CD4-positive, alpha-beta T cell treated with Interleukin-4 for 1 hour (primary cell): ENCODE measurements around the gene STPG3.
A peak's percentile ranks its signal among the peaks of the same experiment; 100 is the strongest.

Experiments
- DNase-seq, 2 donors: peaks; one replicate each; pipeline ENCODE4 v3.0.0-alpha.2; 2020 to 2022

Gene STPG3

DNA sequence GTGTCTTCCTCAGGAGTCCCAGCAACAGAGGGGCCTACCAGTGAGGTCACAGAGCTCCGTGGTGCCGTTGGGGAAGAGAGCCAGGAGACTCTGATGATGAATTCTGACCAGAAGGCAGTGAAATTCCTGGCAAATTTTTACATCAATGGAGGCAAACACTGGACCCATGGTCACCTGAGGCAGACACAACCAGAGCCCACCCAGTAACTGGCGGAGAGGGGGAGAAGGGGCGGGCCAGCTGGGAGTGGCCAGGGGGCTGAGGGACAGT, at the start of gene STPG3:
TSS of gene STPG3 (plus strand) at position 93 of the 268 bp plus-strand sequence. CDS start at position 94, 1 bp downstream.
- DNase-seq = no peak

DNA sequence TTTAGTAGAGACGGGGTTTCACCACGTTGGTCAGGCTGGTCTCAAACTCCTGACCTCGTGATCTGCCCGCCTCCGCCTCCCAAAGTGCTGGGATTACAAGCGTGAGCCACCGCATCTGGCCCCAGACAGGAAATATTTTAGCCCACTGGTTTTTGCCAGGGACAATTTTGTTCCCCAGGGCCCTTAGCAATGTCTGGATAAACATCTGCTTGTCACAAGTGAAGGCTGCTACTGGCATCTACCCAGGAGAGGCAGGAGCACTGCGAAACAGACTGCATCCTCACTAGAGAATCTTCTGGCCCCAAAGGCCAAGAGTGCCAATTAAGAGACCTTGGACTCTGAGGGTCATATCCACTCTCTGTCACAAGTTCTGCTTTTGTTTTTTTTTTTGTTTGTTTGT, 48.1 kb upstream of the STPG3 start:
- no peak for DNase-seq

DNA sequence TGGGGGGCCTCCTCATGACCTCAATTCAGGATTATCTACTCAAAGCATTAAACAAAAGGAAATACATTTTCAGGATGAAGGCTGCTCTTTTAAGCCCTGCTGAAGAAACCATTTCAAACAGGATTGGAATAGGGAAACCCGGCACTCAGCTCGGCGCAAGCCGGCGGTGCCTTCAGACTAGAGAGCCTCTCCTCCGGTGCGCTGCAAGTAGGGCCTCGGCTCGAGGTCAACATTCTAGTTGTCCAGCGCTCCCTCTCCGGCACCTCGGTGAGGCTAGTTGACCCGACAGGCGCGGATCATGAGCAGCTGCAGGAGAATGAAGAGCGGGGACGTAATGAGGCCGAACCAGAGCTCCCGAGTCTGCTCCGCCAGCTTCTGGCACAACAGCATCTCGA, 46.4 kb upstream of the STPG3 start:
- no peak for DNase-seq

DNA sequence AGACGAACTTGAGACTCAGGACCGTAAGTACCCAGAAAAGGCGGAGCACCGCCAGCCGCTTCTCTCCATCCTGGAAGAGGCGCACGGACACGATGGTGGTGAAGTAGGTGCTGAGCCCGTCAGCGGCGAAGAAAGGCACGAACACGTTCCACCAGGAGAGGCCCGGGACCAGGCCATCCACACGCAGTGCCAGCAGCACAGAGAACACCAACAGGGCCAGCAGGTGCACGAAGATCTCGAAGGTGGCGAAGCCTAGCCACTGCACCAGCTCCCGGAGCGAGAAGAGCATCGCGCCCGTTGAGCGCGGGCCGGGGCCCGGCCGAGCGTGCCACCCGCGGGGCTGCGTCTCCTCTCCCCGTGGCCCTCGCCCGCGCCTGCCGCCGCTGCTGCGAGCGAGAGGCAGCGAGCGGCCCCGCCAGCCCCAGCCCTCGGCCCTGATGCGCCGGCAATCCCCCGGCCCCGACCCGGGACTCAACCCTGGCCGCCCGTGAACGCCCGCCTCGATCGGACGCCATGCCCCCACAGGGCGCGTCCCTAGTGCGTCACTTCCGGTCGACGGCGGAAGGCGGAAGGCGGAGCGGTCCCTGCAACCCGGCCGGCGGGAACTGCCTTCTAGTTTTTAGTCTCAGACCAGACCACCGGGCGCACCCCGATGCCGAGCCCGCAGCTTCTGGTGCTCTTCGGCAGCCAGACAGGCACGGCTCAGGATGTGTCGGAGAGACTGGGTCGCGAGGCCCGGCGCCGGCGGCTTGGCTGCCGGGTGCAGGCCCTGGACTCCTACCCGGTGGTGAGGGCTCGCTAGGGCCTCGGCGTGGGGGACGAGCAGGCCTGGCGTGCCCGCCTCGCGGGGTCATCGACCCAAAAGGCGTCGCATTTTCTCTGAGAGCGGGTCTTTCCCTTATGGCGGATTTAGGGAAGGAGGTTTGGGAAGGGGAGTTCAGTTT, 45.7 kb upstream of the STPG3 start, which contains the start of the genes NDOR1 and TMEM203:
TSS of gene NDOR1 (plus strand) at position 575 of the 944 bp plus-strand sequence. CDS start at position 653, 78 bp downstream.
TSS of gene TMEM203 (minus strand) at position 523 of the 944 bp plus-strand sequence. CDS start at position 289, 234 bp downstream.
- peak; percentile 89 to 92 for DNase-seq

DNA sequence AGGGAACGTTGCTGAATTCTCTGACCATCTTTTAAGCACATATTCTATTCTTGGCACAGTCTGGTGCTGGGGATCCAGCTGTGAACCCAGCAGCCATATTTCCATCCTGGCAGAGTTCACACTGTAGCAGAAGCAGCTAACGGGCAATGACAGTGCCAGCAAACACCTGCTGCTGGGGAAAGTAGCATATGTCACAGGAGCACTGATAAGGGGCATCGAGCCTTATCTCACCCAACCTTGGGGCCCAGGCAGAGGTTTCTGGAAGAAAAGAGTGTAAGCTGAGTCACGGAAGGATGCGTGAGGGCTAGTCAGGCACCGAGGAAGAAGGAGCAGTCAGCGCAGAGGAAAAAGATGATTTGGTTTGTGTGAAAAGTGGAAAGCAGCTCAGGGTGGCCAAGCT, 44.5 kb upstream of the STPG3 start:
- DNase-seq = no peak

DNA sequence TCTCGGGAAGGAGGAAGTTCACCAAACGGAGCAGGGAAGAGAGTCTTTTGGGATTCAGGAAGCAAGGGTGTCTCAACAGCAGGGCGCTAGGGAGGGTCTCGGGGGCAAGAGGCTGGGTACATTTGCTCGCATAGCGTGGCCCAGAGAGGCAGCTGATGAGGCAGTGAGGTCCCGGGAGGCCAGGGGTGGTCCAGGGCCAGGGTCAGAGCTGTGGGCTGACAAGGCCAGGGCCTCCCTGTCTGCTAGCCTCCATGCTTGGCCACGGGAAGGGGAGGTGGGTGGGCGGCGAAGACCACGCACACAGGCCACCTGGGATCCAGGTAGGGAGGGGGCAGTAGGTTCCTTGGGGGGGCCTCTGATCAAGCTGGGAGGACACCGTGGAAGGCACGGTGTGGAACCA, 39.6 kb upstream of the STPG3 start:
- DNase-seq = no peak

DNA sequence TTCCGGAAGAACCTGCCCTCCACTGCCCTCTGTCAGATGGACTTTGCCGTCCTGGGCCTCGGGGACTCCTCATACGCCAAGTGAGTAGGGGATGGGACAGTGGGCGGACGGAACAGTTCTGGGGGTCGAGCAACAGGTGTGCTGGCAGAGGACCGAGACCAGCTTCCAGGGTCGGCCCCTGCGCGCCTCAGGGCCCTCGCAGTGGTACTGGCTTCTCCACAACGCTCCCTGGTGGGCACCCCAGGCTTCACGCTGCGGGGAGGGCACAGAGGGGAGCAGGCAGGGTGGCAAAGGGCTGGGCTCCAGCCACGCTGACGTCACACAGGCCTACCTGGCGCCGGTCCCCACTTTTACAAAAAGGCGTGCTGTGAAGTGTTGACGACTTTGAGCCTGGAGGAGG, 38.6 kb upstream of the STPG3 start:
- DNase-seq = no peak

DNA sequence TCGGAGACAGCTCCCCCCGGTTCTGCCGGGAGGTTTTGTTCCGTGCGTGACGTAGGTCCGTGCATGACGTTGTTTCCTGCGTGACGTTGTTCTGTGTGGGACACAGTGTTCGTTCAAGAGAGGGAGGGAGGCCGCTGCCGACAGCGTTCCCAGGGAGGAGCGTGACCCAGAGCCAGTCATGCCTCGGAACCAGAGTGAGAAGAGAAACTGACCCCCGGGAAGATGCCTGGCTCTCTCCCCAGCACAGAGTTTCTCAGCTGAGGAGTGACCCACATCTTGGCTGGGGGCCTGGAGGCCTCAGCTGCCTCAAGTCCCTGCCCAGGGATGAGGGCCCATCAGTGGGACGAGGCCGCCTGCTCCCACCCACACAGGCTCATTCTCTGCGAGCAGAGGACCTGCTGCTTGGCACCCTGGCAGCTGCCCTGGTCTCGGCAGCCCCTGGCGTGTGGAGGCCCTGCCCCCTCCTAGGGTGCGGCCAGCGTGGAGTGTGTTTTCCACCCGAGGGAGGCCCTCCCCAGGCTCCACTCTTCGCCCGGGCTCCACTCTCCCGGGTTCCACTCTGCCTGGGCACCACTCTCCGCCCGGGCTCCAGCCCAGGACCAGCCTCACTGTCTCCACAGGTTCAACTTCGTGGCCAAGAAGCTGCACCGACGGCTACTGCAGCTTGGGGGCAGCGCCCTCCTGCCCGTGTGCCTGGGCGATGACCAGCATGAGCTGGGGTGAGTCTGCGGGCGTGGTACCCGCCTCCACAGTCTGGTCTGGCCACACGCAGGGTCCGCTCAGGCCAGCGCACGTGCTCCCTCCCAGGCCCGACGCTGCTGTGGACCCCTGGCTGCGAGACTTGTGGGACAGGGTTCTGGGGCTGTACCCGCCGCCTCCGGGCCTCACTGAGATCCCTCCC, 37.7 kb upstream of the STPG3 start:
- DNase-seq = no peak

DNA sequence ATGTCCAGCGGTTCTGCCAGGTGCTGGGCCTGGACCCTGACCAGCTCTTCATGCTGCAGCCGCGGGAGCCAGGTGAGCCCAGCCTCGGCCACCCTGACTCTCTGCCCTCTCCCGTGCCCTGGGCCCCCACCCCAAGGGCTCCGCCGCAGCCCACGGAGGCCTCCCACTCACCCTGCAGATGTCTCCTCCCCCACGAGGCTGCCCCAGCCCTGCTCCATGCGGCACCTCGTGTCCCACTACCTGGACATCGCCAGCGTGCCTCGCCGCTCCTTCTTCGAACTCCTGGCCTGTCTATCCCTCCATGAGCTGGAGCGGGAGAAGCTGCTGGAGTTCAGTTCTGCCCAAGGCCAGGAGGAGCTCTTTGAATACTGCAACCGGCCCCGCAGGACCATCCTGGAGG, 36.5 kb upstream of the STPG3 start:
- DNase-seq = no peak

DNA sequence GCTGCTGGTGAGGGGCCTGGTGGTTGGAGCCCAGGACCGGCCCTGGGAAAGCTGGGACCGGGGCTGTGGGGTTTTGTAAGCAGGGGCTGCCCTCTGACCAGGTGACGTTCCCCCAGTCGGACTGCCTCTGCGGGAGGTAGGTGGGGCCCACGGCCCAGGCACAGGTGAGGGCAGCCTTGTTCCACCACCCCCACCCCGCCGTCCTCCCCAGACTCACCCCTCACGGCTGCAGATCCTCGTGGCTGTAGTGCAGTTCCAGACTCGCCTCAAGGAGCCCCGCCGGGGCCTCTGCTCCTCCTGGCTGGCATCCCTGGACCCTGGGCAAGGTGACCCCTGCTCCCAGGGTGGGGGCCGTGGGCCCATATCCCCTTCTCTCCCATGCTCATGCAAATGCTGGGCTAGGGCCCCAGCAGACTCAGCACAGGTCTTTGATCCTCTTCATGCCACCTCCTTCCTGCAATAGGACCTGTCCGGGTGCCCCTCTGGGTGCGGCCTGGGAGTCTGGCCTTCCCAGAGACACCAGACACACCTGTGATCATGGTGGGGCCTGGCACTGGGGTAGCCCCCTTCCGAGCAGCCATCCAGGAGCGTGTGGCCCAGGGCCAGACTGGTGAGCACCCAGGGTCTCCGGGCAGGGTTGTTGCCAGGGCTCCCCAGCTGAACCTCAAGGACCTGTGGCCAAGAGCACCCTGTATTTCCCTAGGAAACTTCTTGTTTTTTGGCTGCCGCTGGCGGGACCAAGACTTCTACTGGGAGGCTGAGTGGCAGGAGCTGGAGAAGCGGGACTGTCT, 35.7 kb upstream of the STPG3 start:
- no peak for DNase-seq

DNA sequence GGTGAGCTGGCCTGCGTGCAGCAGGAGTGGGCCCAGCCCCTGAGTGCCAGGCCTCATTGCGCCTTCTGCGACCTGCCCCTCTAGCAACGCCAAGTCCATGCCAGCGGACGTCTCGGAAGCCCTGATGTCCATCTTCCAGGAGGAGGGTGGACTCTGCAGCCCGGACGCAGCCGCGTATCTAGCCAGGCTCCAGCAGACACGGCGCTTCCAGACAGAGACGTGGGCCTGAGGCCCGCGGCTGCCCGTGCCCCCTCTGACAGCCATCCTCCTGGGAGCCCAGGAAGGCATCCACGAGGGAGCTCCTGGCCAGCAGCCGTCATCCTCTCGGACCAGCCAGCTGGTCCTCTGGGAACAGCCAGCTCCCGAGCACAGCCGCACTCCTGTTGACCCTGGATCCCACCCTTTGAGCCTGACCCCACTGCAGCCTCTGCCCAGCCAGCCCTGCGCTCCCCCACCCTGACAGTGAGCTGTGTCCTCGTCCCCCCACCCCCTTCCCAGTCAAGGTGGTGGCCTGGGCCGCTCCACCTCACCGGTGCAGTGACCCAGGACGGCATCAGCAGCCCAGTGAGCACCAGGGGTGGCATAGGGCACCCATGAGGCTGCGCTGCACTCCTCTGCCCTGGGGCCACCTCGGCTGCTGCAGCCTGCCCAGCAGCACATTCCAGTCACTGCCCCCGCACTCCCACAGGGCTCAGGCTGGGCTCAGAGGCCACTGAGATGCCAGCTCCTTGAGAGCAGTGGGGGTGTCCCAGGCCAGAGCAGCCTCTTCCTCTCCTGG, 34.7 kb upstream of the STPG3 start:
- DNase-seq = no peak

DNA sequence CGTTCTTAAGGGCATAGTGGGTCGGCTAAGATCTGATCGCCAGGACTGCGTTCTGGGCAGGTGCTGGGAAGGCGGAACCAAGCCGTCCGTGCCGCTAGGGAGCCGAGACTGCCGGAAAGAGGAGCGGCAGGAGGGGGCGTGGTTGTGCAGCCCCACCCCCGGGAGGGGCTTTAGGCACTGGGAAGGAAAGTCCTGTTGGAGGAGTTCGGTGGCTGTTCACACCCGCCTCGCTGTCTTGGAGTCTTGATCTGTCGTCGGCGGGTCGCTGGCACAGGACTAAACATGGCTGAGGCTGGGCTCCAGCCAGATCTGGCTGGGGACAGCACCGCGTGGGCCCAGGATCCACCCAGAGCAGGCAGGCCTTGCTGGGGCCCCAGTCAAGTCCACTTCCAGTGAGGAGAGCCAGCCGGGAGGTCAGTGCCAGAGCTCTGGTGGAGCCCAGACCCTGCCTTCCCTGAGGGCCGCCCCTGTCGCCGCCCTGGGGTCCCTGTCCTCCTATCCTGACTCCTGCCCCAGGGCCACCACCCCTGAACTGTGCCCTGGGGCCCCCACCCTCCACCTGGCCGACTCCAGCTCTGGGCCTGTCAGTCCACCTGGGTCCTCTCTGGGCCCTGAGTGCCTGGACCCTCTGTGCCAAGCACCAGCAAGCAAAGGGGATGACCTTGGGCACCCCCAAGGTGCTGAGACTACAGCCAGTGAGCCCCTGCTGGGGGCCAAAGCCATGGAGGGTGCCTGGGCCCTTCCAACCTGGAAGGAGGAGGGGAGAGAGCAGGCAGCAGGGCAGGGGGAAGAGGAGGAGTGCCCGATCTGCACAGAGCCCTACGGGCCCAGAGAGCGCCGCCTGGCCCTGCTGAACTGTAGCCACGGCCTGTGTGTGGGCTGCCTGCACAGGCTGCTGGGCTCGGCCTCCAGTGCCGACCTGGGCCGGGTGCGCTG, 33.5 kb upstream of the STPG3 start:
- no peak for DNase-seq

DNA sequence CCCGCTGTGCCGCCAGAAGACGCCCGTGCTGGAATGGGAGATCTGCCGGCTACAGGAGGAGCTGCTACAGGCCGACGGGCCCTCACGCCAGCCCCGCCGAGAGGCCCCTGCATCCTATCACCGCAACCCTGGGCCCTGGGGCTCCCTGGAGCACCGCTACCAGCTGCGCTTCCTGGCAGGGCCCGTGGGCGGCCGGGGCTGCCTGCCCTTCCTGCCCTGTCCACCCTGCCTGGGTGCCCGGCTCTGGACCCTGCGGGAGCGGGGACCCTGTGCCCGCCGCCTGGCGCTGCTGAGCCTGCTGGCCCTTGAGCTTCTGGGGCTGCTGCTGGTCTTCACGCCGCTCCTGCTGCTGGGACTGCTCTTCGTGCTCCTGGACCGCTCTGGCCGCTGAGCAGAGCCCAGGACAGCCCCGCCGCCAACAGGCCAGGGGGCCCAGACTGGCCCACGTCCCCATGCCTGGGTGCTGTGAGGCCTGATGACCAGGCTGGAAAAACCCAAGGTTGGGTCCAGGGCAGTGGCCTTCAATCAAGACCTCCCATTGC, 32.8 kb upstream of the STPG3 start:
- no peak for DNase-seq

DNA sequence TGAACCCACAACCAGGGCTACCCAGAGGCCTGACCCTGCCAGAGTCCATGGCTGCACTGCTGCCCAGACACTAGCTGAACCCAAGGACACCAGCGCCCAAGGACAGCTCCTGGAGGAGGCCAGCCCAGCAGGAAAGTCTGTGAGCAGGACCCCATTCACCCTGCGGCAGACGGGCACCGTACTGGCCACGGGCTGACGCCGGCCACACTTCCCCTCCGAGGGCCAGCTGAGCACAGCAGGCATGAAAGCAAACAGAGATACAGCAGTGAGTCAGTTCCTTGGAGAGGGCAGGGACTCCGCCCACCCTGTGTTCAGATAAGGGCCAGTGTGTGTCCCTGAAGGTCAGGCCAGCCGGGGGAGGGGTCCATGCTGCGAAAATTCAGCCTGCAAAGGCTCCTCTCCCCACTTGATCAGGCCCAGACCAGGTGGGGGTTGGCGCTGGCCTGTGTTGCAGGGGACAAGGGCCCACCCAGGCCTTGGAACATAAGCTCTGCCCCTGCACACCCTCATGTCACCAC, 32.3 kb upstream of the STPG3 start:
- no peak for DNase-seq

DNA sequence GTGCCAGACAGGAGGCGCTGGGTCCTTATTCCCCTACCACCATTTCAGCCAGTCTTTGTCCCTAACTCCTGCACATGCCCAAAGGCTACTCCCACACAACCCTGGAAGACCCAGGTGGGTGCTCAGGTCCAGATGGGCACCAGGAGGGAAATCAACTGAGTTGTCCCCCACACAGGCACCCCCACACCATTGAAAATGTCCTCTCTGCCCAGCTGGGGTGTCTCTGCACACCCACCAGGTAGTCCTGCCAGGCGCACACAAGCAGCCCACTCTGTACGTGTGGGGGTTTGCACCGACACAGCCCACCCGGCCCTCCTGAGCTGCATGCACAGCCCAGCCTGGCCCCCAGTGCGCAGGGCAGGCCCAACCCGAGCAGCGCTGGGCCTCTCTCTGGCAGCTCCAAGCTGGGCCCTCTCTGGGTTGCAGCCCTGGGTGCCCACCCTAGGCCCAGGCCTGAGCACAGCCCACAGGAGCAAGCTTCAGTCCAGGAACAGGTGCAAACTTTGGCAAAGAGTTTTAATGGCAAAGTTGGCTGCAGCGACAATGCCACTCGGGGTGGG, 31.2 kb upstream of the STPG3 start:
- no peak for DNase-seq

DNA sequence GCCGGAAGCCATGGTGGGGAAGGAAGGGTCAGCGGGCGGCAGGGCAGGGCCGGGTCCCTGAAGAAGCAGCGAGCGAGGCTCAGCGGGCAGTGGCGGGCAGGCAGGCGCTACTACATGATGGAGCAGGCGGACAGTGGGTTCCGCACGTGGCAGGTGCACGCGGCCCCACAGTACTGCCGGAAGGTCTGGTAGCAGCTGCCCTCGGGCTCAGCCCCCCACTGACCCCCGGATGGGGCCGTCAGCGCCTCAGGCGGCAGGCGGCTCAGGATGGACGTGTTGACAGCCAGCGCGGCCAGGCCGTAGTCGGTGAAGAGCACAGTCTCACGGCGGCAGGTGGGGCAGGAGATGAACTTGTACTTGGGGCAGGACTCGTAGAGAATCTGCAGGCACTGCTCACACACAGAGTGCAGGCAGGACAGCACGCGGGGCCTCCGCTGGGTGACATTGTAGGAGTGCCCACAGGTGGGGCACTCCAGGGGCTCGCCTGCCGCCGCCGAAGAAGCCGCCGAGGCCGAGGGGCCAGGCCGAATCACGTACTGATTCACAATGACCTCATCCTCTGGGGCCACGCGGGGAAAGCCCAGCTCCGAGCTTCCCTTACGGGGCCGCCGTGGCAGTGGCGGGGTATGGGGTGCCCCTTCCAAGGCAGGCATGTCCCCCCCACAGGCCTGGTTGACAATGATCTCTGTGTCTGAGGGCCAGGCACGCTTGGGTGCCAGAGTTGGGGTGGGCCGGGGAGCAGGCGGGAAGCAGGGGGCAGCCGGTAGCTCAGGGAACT, 30.6 kb upstream of the STPG3 start:
- no peak for DNase-seq

DNA sequence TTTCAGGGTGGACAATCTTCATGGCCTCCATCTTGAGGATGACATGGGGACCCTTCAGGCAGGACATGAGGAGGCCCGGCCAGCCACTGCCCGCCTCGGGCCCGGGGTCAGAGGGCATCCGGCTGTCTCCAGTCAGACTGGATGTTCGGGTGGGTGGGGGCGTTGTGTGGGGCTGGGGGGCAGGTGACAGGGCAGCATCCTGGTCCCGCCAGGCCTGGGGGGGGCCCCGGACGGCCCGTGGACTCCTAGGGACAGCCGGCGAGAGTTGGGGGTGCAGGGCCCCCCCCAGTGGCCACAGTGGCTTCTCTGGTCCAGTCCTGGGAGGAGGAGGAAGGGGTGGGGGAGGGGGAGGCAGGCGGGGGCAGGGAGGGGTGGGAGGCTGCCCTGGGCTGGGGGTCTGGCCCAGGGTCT, 30.0 kb upstream of the STPG3 start:
- DNase-seq = no peak

DNA sequence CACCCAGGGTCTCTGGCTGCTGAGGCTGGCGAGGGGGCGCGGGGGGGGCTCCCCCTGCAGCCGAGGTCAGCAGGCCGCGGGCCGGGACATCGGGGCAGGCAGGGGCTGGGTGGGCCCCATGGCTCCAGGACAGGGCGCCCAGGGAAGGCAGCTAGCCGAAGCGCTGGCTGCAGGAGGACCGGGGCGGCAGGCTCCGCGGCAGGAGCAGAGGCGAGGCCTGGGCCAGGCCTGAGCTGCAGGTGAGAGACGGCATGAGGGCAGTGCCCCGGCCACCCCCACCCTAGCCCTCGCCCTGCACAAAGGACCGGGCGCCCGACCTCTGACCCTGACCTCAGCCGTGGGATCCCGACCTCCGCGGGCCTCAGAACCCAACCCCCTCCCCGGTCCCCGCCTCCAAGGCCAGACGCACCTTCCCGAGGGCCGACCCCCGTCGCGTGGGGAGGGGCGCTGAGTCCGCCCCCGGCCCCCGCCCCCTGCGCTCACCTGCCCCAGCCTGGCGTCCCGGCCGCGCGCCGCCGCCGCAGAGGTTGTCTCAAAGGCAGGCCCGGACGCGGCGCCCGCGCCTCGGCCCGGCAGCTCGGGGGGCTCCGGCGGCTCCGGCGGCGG, 29.5 kb upstream of the STPG3 start:
- DNase-seq = peak in 1 of 2 donors; percentile 28
